ENCODE measurements around the gene AMPD1. TPM values are rescaled to one million over a fixed set of nuclear protein-coding genes. Genes with fewer than 3 reads are reported as not detected.

Gene AMPD1
- total RNA-seq, 1 donor from 2014 or later = not detected

DNA sequence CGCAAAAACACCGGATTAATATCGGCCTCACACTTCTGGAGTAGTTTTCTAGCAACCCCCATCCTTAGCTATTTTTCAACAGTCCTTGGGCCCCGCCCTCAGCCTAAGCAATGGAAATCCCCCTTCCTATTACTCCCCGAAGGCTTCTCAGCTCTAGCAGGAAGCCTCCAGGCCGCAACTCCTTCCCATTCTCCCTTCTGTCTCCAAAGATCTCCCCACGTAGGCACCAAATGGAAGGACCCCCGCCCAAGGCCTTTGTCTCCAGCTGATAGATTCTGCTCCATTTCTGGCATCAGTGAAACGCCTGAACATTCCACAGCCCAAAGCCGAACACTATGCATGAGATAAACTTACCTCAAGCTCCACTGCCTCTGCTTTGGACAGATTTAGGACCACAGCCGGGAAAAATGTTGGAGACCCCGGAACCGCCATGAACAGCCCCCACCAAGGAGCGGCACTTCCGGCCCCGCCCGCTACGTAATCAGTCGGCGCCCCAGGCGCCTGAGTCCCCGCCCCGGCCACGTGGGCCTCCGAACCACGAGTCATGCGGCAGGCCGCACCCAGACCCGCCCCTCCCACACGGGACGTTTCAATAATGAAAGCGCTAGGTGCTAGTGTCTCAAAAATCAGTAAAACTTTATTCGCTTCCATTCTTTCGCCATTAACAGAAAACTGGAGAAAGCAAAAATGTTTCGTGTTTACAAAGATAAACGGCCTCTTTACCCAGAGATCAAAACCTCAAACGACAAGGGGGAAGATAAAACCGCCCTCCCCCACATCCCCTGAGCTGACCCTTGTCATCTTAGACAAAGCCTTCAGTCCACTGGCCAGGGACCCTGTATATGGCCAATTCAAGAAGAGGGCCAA is 21.2 kb upstream of the AMPD1 start, which contains the start of gene NRAS:
NRAS (minus strand) TSS at position 468 of the 867 bp plus-strand sequence. CDS start 611 bp downstream, outside the sequence.
- intact Hi-C loops (cut with micrococcal nuclease) = loop anchor here (1.0 to 10.0 kb wide), 10 partner anchors 41 to 904 kb away; partner anchors contain the start of genes AP4B1, BCAS2, CSDE1 and DENND2C

GRCh38 chr1:114715952-114716303 is 20.6 kb upstream of the AMPD1 start:
- intact Hi-C loops (cut with micrococcal nuclease) = loop anchor here (1.0 to 10.0 kb wide), 10 partner anchors 41 to 904 kb away; partner anchors contain the start of genes AP4B1, BCAS2, CSDE1 and DENND2C
- Mint-ChIP-seq H3K36me3 (ENCODE audit: low read depth) (peaks cover 54% of the 10 kb centered on the region), H3K4me3 (peak overlapping the region; percentile 99), H3K27me3 (ENCODE audit: insufficient read depth) (no peaks in the 10 kb centered on the region), H3K27ac (peak overlapping the region; percentile 99), H3K9me3 (no peaks in the 10 kb centered on the region), H3K4me1 (ENCODE audit: low read depth) (peaks cover 39% of the 10 kb centered on the region)
- DNase-seq (ENCODE audit: low spot score) = no peak

More for the DNA sequence above, 21.2 kb upstream of the AMPD1 start, which contains the start of gene NRAS:
- Mint-ChIP-seq H3K4me1 (ENCODE audit: low read depth) (peaks cover 39% of the 10 kb centered on the region), H3K4me3 (peak within 1 kb of the TSS; percentile 99), H3K27ac (peak within 1 kb of the TSS; percentile 99), H3K27me3 (ENCODE audit: insufficient read depth) (no peaks in the 10 kb centered on the region), H3K36me3 (ENCODE audit: low read depth) (peaks cover 59% of the 10 kb centered on the region), H3K9me3 (no peaks in the 10 kb centered on the region)
- peak; percentile 93 for DNase-seq (ENCODE audit: low spot score)

DNA sequence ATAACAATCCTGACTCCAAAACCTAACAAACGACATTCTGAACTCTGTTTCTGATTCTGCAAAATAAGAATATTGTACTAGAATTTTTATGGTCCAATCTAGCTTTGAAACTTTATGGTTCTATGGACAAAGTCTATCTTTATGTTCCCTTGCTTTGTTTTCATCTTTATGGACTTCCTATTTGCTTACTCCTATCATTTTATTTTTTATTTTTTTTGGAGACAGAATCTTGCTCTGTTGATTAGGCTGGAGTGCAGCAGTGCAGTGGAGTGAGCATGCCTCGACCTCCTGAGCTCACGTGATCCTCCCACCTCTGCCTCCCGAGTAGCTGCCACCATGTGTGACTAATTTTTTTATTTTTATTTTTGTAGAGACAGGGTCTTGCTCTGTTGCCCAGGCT is 17.6 kb upstream of the AMPD1 start:
- intact Hi-C loops (cut with micrococcal nuclease) = loop anchor here (10.0 kb wide), 1 partner anchor 738 kb away; the partner anchor contains the start of gene OLFML3
- no peak for DNase-seq (ENCODE audit: low spot score)
- H3K36me3 Mint-ChIP-seq (ENCODE audit: low read depth) = peaks cover 43% of the 10 kb centered on the region
- no peaks in the 10 kb centered on the region for H3K27me3 Mint-ChIP-seq (ENCODE audit: insufficient read depth)
- no peaks in the 10 kb centered on the region for H3K9me3 Mint-ChIP-seq
- H3K4me1 Mint-ChIP-seq (ENCODE audit: low read depth) = peaks cover 38% of the 10 kb centered on the region
- no peak overlapping the region for H3K4me3 Mint-ChIP-seq
- H3K27ac Mint-ChIP-seq = no peak overlapping the region

- Mint-ChIP-seq H3K27ac (peak overlapping the region; percentile 75), H3K27me3 (ENCODE audit: insufficient read depth) (no peaks in the 10 kb centered on the region), H3K4me3 (no peak overlapping the region), H3K4me1 (ENCODE audit: low read depth) (peaks cover 17% of the 10 kb centered on the region), H3K9me3 (no peaks in the 10 kb centered on the region), H3K36me3 (ENCODE audit: low read depth) (peaks cover 43% of the 10 kb centered on the region)
- intact Hi-C loops (cut with micrococcal nuclease) = loop anchor here (10.0 kb wide), 1 partner anchor 736 kb away; the partner anchor contains the start of gene OLFML3
- no peak for DNase-seq (ENCODE audit: low spot score)
These were observed 15.0 kb upstream of the AMPD1 start for GRCh38 chr1:114710360-114710759.

GRCh38 chr1:114707604-114708003 is 12.3 kb upstream of the AMPD1 start:
- H3K4me3 Mint-ChIP-seq = no peak overlapping the region
- H3K27me3 Mint-ChIP-seq (ENCODE audit: insufficient read depth) = no peaks in the 10 kb centered on the region
- no peaks in the 10 kb centered on the region for H3K9me3 Mint-ChIP-seq
- H3K27ac Mint-ChIP-seq = no peak overlapping the region
- intact Hi-C loops (cut with micrococcal nuclease) = no loop called here
- no peak for DNase-seq (ENCODE audit: low spot score)
- H3K4me1 Mint-ChIP-seq (ENCODE audit: low read depth) = peaks cover 4% of the 10 kb centered on the region
- peaks cover 41% of the 10 kb centered on the region for H3K36me3 Mint-ChIP-seq (ENCODE audit: low read depth)

DNA sequence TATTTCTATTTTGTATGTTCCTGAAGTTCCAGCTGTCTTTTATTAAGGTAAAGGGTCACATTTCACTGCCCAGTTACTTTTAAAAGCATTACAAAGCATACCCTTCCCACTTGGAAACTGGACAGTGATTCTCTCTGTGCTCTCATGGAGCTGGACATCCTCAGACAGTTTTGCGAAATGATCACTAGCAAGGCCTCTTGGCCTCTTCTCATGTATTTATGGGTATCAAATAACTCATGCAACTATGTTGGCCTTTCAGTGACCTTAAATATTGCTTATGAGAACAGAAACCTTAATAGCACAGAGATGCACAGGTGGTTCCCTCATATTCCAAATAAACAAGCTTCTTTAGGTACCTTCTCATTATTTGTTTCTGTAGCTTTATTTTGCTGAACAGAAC is 7.9 kb upstream of the AMPD1 start:
- H3K36me3 Mint-ChIP-seq (ENCODE audit: low read depth) = peaks cover 27% of the 10 kb centered on the region
- no peak overlapping the region for H3K27ac Mint-ChIP-seq
- no peak overlapping the region for H3K4me3 Mint-ChIP-seq
- peaks cover 4% of the 10 kb centered on the region for H3K27me3 Mint-ChIP-seq (ENCODE audit: insufficient read depth)
- DNase-seq (ENCODE audit: low spot score) = no peak
- intact Hi-C loops (cut with micrococcal nuclease) = no loop called here
- no peaks in the 10 kb centered on the region for H3K9me3 Mint-ChIP-seq
- H3K4me1 Mint-ChIP-seq (ENCODE audit: low read depth) = no peaks in the 10 kb centered on the region

DNA sequence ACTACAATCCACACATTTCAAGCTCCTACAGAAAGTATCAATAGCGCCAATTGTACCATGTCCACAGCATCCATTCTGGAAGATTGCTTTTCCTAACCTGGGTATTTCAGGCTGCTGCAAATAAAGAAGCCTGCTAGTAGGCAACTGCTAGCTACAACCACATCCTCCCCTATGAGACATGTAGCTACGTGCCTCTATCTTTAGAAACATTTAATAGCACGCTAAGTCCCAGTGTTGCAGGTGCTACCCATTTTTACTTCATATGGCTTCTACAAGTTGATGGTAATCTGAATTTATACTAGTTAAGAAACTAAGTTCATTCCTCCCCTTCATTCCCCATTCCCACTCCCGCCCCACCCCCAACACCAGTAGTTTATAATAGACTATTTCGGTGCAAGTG is 7.4 kb upstream of the AMPD1 start:
- Mint-ChIP-seq H3K27ac (no peak overlapping the region), H3K27me3 (ENCODE audit: insufficient read depth) (peaks cover 4% of the 10 kb centered on the region), H3K36me3 (ENCODE audit: low read depth) (peaks cover 25% of the 10 kb centered on the region), H3K4me1 (ENCODE audit: low read depth) (no peaks in the 10 kb centered on the region), H3K9me3 (no peaks in the 10 kb centered on the region), H3K4me3 (no peak overlapping the region)
- DNase-seq (ENCODE audit: low spot score) = no peak
- intact Hi-C loops (cut with micrococcal nuclease) = no loop called here

- H3K4me3 Mint-ChIP-seq = no peak overlapping the region
- no peak overlapping the region for H3K27ac Mint-ChIP-seq
- H3K27me3 Mint-ChIP-seq (ENCODE audit: insufficient read depth) = peaks cover 6% of the 10 kb centered on the region
- peaks cover 17% of the 10 kb centered on the region for H3K36me3 Mint-ChIP-seq (ENCODE audit: low read depth)
- DNase-seq (ENCODE audit: low spot score) = no peak
- no peaks in the 10 kb centered on the region for H3K9me3 Mint-ChIP-seq
- no peaks in the 10 kb centered on the region for H3K4me1 Mint-ChIP-seq (ENCODE audit: low read depth)
- intact Hi-C loops (cut with micrococcal nuclease) = no loop called here
These were observed 6.6 kb upstream of the AMPD1 start for GRCh38 chr1:114701931-114702330.

DNA sequence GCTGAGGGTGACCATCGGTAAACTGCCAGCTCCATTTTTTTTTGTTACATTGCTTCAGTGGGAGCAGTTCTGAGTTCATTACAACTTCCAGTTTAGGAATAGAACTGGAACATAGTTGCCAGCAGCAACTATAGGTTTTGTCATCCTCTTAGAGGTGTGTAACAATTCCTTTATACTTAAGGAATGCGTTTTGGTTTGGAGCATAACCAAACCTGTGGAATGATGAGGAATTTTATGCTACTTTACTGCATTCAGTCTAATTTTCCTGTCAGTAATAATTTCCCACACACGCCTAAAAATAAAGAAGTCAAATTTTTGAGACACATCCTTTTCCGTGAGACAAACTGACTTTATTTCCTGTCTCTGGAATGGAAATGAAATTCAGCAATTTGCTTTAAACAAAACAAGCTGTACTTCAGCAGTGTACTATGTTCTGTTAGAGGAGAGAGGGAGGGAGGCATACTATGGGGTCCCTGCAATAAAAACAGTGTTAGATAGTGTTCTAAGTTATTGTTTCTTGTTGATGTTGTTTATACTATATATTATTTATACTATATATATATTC is 4.8 kb upstream of the AMPD1 start:
- Mint-ChIP-seq H3K36me3 (ENCODE audit: low read depth) (peaks cover 8% of the 10 kb centered on the region), H3K4me3 (no peak overlapping the region), H3K9me3 (no peaks in the 10 kb centered on the region), H3K4me1 (ENCODE audit: low read depth) (no peaks in the 10 kb centered on the region), H3K27me3 (ENCODE audit: insufficient read depth) (peaks cover 12% of the 10 kb centered on the region), H3K27ac (no peak overlapping the region)
- intact Hi-C loops (cut with micrococcal nuclease) = no loop called here
- DNase-seq (ENCODE audit: low spot score) = no peak

DNA sequence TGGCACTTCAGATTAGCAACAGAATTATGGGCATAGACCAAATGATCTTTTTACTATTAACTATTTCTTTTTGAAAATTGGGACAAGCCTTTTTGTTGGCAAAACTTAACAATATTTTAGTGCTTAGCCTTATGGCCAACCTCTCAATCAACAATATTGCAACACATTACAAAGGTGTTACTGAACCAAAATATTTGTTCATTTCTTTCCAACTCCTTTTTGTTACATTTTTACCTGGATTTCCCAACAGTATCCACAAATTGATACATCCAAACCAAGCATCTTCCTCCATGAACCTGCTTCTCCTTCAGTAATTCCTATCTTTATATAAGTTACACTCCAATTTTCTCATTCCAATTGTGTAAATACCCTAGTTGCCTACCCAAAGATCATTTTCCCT is 1.5 kb upstream of the AMPD1 start:
- H3K27ac Mint-ChIP-seq = no peak overlapping the region
- no peaks in the 10 kb centered on the region for H3K36me3 Mint-ChIP-seq (ENCODE audit: low read depth)
- DNase-seq (ENCODE audit: low spot score) = no peak
- no peak overlapping the region for H3K4me3 Mint-ChIP-seq
- intact Hi-C loops (cut with micrococcal nuclease) = no loop called here
- no peaks in the 10 kb centered on the region for H3K4me1 Mint-ChIP-seq (ENCODE audit: low read depth)
- H3K9me3 Mint-ChIP-seq = no peaks in the 10 kb centered on the region
- H3K27me3 Mint-ChIP-seq (ENCODE audit: insufficient read depth) = peaks cover 14% of the 10 kb centered on the region

DNA sequence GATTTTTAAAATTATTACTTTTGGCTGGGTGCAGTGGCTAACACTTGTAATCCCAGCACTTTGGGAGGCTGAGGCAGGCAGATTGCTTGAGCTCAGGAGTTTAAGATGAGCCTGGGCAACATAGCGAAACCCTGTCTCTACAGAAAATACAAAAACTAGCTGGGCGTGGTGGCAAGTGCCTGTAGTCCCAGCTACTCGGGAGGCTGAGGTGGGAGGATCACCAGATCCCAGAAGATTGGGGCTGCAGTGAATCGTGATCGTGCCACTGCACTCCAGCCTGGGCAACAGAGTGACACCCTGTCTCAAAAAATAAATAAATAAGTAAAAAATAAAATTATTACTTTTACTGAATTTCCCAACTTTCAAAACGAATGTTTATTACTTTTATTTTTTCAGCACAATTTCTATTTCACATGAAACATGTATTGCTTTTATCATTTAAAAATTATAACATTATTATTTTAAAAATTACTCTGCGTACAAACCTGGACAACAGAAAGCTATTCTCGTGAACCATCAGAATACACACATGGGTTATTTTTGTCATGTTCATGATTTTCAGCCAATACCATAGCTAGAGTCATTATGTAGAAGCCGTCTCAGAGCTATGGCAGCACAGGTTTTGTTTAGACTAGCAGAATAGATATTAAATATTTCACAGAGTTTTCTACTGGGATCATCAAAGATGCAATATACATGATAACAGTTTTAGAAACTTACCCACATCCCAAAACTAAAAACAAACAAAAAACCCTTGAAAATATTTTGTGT is 621 bp downstream of the AMPD1 start:
- Mint-ChIP-seq H3K36me3 (ENCODE audit: low read depth) (no peaks in the 10 kb centered on the region), H3K9me3 (no peaks in the 10 kb centered on the region), H3K4me3 (no peak overlapping the region), H3K4me1 (ENCODE audit: low read depth) (no peaks in the 10 kb centered on the region), H3K27ac (no peak overlapping the region), H3K27me3 (ENCODE audit: insufficient read depth) (peaks cover 16% of the 10 kb centered on the region)
- intact Hi-C loops (cut with micrococcal nuclease) = no loop called here
- DNase-seq (ENCODE audit: low spot score) = no peak

GRCh38 chr1:114692947-114693346 is 2.4 kb downstream of the AMPD1 start:
- Mint-ChIP-seq H3K27me3 (ENCODE audit: insufficient read depth) (peaks cover 16% of the 10 kb centered on the region), H3K4me3 (no peak overlapping the region), H3K9me3 (no peaks in the 10 kb centered on the region), H3K27ac (no peak overlapping the region), H3K36me3 (ENCODE audit: low read depth) (no peaks in the 10 kb centered on the region), H3K4me1 (ENCODE audit: low read depth) (no peaks in the 10 kb centered on the region)
- DNase-seq (ENCODE audit: low spot score) = no peak
- intact Hi-C loops (cut with micrococcal nuclease) = no loop called here
